Coronary artery (tissue), 2 donors: ENCODE measurements around the gene DYSF.

Experiments
- DNase-seq: peaks from one replicate; pipeline ENCODE4 v3.0.0-alpha.2; 2017; ENCODE audit warnings: low spot score
- H3K27ac ChIP-seq, 2 donors: fragments of 200-600 bp; sonication (generic); one replicate each; pipeline ENCODE4 v1.5.1; 2016 to 2019
- H3K4me3 ChIP-seq: fragments of 200-600 bp; sonication (generic); 2 replicates; pipeline ENCODE4 v1.5.1; 2016; ENCODE audit warnings: mild to moderate bottlenecking, moderate library complexity
- TF ChIP-seq, protein P1 (sequence below): fragments of 200-600 bp; sonication (generic); IDR thresholded peaks from one replicate; pipeline ENCODE4 v1.5.1; 2019; ENCODE audit warnings: antibody characterized with exemption

DYSF gene

GRCh38 chr2:71473346-71474031 is 20.1 kb downstream of the DYSF start:
- no peak overlapping the region for H3K4me3 ChIP-seq
- TF ChIP-seq, protein P1, sequence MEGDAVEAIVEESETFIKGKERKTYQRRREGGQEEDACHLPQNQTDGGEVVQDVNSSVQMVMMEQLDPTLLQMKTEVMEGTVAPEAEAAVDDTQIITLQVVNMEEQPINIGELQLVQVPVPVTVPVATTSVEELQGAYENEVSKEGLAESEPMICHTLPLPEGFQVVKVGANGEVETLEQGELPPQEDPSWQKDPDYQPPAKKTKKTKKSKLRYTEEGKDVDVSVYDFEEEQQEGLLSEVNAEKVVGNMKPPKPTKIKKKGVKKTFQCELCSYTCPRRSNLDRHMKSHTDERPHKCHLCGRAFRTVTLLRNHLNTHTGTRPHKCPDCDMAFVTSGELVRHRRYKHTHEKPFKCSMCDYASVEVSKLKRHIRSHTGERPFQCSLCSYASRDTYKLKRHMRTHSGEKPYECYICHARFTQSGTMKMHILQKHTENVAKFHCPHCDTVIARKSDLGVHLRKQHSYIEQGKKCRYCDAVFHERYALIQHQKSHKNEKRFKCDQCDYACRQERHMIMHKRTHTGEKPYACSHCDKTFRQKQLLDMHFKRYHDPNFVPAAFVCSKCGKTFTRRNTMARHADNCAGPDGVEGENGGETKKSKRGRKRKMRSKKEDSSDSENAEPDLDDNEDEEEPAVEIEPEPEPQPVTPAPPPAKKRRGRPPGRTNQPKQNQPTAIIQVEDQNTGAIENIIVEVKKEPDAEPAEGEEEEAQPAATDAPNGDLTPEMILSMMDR = no peak
- no peak for DNase-seq
- H3K27ac ChIP-seq = no peak overlapping the region

GRCh38 chr2:71474116-71474743 is 20.9 kb downstream of the DYSF start:
- TF ChIP-seq, protein P1 = no peak
- H3K4me3 ChIP-seq = no peak overlapping the region
- peak overlapping the region in 1 of 2 donors; percentile 7 for H3K27ac ChIP-seq
- DNase-seq = no peak

GRCh38 chr2:71474744-71475397 is 21.5 kb downstream of the DYSF start:
- TF ChIP-seq, protein P1 = no peak
- Histone ChIP-seq H3K4me3 (no peak overlapping the region), H3K27ac (peak overlapping the region in 1 of 2 donors; percentile 6)
- DNase-seq = no peak

GRCh38 chr2:71476495-71476894 is 23.1 kb downstream of the DYSF start:
- DNase-seq = no peak
- no peak overlapping the region for H3K4me3 ChIP-seq
- H3K27ac ChIP-seq = no peak overlapping the region
- TF ChIP-seq, protein P1 = no peak

GRCh38 chr2:71477231-71477691 is 23.9 kb downstream of the DYSF start:
- TF ChIP-seq, protein P1 = no peak
- DNase-seq = no peak
- Histone ChIP-seq H3K4me3 (no peak overlapping the region), H3K27ac (no peak overlapping the region)

DNA sequence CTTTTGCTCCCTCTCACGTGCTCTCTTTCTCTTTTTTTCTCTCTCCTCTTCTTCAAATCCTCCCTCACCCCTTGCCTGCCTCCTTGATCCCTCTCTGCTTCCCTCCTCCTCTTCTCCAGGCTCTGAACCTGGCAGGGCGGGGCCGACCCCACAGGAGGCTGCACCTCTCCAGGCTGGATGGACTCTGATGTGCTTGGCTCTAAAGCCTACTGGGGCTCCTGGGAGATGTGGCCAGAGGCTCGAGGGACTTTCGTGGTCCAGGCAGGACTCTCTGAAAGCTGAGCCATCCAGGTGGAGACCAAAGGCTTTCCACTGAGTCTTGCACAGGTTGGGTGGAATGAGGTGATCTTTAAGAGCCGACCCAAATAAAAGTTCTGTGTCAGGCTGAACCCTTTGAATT is 25.4 kb downstream of the DYSF start:
- no peak for DNase-seq
- no peak overlapping the region for H3K4me3 ChIP-seq
- no peak overlapping the region for H3K27ac ChIP-seq
- TF ChIP-seq, protein P1 = no peak
